GM23248 (cell line): Measurements from ENCODE around the gene CACNA1C.

Source experiments
- EZH2 ChIP-seq: fragments of 200-600 bp; sonication (generic); IDR thresholded peaks from 2 replicates; pipeline ENCODE4 v1.6.1; 2018; ENCODE audit warnings: antibody characterized with exemption, mild to moderate bottlenecking; ENCODE audit not compliant: insufficient read depth, poor library complexity, severe bottlenecking
- EZH2phosphoT487 ChIP-seq: fragments of 200-600 bp; sonication (generic); IDR thresholded peaks from 2 replicates; pipeline ENCODE4 v1.6.1; 2018; ENCODE audit warnings: antibody characterized with exemption, moderate library complexity, mild to moderate bottlenecking, low read depth; ENCODE audit not compliant: insufficient read depth

DNA sequence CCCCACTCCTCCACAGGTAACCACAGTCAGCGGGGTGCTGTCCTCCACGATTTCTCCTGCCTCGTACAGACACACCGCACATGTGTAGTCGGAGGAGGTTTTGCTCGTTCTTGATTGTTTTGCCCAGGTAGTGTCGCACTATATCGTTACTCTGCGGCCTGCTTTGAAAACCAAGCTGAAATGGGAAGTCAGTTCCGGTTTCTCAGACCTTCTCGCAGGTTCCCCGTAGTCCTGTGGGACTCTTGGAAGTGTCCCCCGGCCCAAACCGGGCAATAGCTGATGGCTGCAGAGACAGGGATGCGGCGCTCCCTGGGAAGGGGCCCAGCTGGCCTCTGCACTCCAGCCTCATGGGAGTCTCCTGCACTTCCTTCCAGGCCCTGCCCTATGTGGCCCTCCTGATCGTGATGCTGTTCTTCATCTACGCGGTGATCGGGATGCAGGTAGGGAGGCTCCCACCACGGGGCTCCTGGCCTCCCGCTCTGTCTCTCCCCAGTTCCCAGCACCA is 600.7 kb downstream of the CACNA1C start:
- TF ChIP-seq EZH2 (no peak), EZH2phosphoT487 (no peak)
